K562 (cell line): ENCODE results near the gene GCH1. TPM values are rescaled to one million over a fixed set of nuclear protein-coding genes. Genes with fewer than 3 reads are reported as not detected.

ENCODE experiments used
- ATAC-seq: fragments of 200-7000 bp; cut with Tn5 transposase; 3 replicates; pipeline ENCODE4 v1.9.1; 2020; ENCODE audit warnings: moderate library complexity
- BruUV-seq: library from RNA; stranded (reverse); fragments of 400-500 nt; replicated peaks from 2 replicates; lab custom pipeline; 2021; lab: Mats Ljungman, UMichigan
- CTCF ChIA-PET: fragments of 300-600 bp; formaldehyde crosslinking; extraction: SDS; loops from one replicate; lab custom pipeline; 2021; ENCODE audit warnings: low intra/inter-chr PET ratio; lab: Yijun Ruan, JAX
- POLR2A ChIA-PET: fragments of 300-600, 350-650 bp; sonication (Branson Sonifier 250); formaldehyde crosslinking; extraction: SDS; loops from one replicate; lab custom pipeline; 2021; ENCODE audit warnings: antibody characterized with exemption, inconsistent platforms; lab: Yijun Ruan, JAX
- DNase-seq, 4 experiments: peaks; one replicate each; pipeline versions ENCODE4 v3.0.0 to v3.0.0-alpha.2; 2011 to 2018; ENCODE audit warnings: low spot score in 3 of 4, mixed read lengths in 3 of 4; ENCODE audit errors: extremely low read depth in 1 of 4
- FAIRE-seq: peaks from 2 replicates; lab custom pipeline; 2011; peaks lifted over from hg19 to GRCh38; lab: Jason Lieb, UNC
- H2AFZ ChIP-seq: 2 replicates; pipeline ENCODE4 v1.6.0; 2011; ENCODE audit warnings: low read depth, low read length, control low read depth, inconsistent platforms
- H3K27ac ChIP-seq: fragments of 200-600 bp; 3 replicates; pipeline ENCODE4 v1.8.0; 2011; ENCODE audit warnings: low read depth, mild to moderate bottlenecking, control low read depth, inconsistent platforms, low read length, moderate library complexity, mixed read lengths; ENCODE audit errors: extremely low read depth
- H3K27me3 ChIP-seq, 2 experiments: fragments of 300-600 bp in 1 of 2; 2 replicates in 1 of 2; 3 replicates in 1 of 2; pipeline versions ENCODE4 v1.6.0 to v1.8.0; 2011; ENCODE audit warnings: inconsistent platforms in 2 of 2, low read length in 2 of 2, mild to moderate bottlenecking in 1 of 2, mixed read lengths in 1 of 2, moderate library complexity in 1 of 2; ENCODE audit not compliant: control insufficient read depth in 2 of 2, insufficient read depth in 2 of 2
- H3K36me3 ChIP-seq: fragments of 300-600 bp; 3 replicates; pipeline ENCODE4 v1.8.0; 2011; ENCODE audit warnings: mild to moderate bottlenecking, low read length, inconsistent platforms; ENCODE audit not compliant: control insufficient read depth, insufficient read depth
- H3K4me1 ChIP-seq, 2 experiments: fragments of 200-600 bp in 1 of 2; replicated peaks in 1 of 2; 2 replicates in 1 of 2; 3 replicates in 1 of 2; pipeline versions ENCODE4 v1.5.1 to v1.8.0; 2011; ENCODE audit warnings: inconsistent platforms in 2 of 2, low read length in 2 of 2, mild to moderate bottlenecking in 1 of 2, mixed read lengths in 1 of 2, moderate library complexity in 1 of 2; ENCODE audit not compliant: control insufficient read depth in 2 of 2, insufficient read depth in 2 of 2
- H3K4me2 ChIP-seq: 2 replicates; pipeline ENCODE4 v1.6.1; 2011; ENCODE audit warnings: low read length, control low read depth, inconsistent platforms, mixed read lengths; ENCODE audit not compliant: insufficient read depth
- H3K4me3 ChIP-seq: fragments of 200-600 bp; sonication (generic), shearing (Covaris generic); 2 replicates; pipeline ENCODE4 v1.5.1; 2016; ENCODE audit warnings: control low read depth, inconsistent platforms
- H3K79me2 ChIP-seq: fragments of 200-600 bp; 3 replicates; pipeline ENCODE4 v1.8.0; 2011; ENCODE audit warnings: low read length, inconsistent platforms; ENCODE audit not compliant: control insufficient read depth, insufficient read depth
- H3K9ac ChIP-seq, 2 experiments: 2 replicates each; pipeline versions ENCODE4 v1.6.0 to v1.6.1; 2011; ENCODE audit warnings: low read depth in 2 of 2, low read length in 2 of 2, control low read depth in 1 of 2, inconsistent platforms in 1 of 2, mild to moderate bottlenecking in 1 of 2, mixed read lengths in 1 of 2; ENCODE audit not compliant: insufficient read depth in 1 of 2
- H3K9me1 ChIP-seq: one replicate; pipeline ENCODE4 v1.6.0; 2011; ENCODE audit warnings: inconsistent platforms, mild to moderate bottlenecking, low read length, moderate library complexity; ENCODE audit not compliant: control insufficient read depth, insufficient read depth
- H3K9me3 ChIP-seq: replicated peaks from 2 replicates; pipeline ENCODE4 v1.5.1; 2011; ENCODE audit warnings: low read depth, low read length, inconsistent platforms; ENCODE audit not compliant: control insufficient read depth, insufficient read depth
- H4K20me1 ChIP-seq: replicated peaks from 2 replicates; pipeline ENCODE4 v1.6.1; 2011; ENCODE audit warnings: low read length, inconsistent platforms, mixed read lengths; ENCODE audit not compliant: control insufficient read depth, insufficient read depth
- HDAC6 ChIP-seq: IDR thresholded peaks from 2 replicates; pipeline ENCODE4 v1.6.1; 2012; ENCODE audit warnings: low read depth, mild to moderate bottlenecking, control low read depth, inconsistent platforms, low read length, moderate library complexity
- KAT7 ChIP-seq: sonication (generic); formaldehyde crosslinking; IDR thresholded peaks from 2 replicates; pipeline ENCODE4 v1.8.0; 2022; ENCODE audit warnings: missing genetic modification reagents, mild to moderate bottlenecking, borderline replicate concordance
- KLF1 ChIP-seq: fragments of 450-650 bp; IDR thresholded peaks from 2 replicates; pipeline ENCODE4 v1.6.1; 2016; ENCODE audit warnings: missing genetic modification characterization, missing compliant biosample characterization
- NBN ChIP-seq: fragments of 450-650 bp; IDR thresholded peaks from 2 replicates; pipeline ENCODE4 v1.6.1; 2016; ENCODE audit warnings: low read depth, mild to moderate bottlenecking
- PHB ChIP-seq: fragments of 250-450 bp; sonication (Bioruptor Pico); IDR thresholded peaks from 2 replicates; pipeline ENCODE4 v1.5.0; 2021
- PURB ChIP-seq: sonication (generic); formaldehyde crosslinking; IDR thresholded peaks from 2 replicates; pipeline ENCODE4 v1.9.0; 2021; ENCODE audit warnings: low read depth, mild to moderate bottlenecking, missing genetic modification reagents
- ZNF445 ChIP-seq: fragments of 250-450 bp; sonication (Bioruptor Pico); IDR thresholded peaks from 2 replicates; pipeline ENCODE4 v1.4.0; 2020; ENCODE audit warnings: low read depth, mild to moderate bottlenecking, moderate library complexity
- ZNF668 ChIP-seq: fragments of 250-450 bp; sonication (Bioruptor Pico); IDR thresholded peaks from 2 replicates; pipeline ENCODE4 v1.8.0; 2022; ENCODE audit warnings: mild to moderate bottlenecking, inconsistent platforms
- ZNF76 ChIP-seq: fragments of 250-450 bp; sonication (Bioruptor Pico); IDR thresholded peaks from 2 replicates; pipeline ENCODE4 v1.4.0; 2020; ENCODE audit warnings: mild to moderate bottlenecking, moderate library complexity, borderline replicate concordance
- WGBS: fragments of 100-300 bp; shearing (Covaris generic); methylation state at CpG from one replicate; pipeline ENCODE4 v1.1.6; 2016; ENCODE audit warnings: low coverage, mixed read lengths; ENCODE audit not compliant: insufficient coverage; ENCODE audit errors: missing lambda C conversion rate; 5-methylcytosine and 5-hydroxymethylcytosine counted together
- in situ Hi-C: fragments of 300-500 bp; cut with MboI; formaldehyde crosslinking; loops from 4 replicates; pipeline ENCODE4 v1.15.0; 2018; ENCODE audit warnings: inconsistent platforms, mixed read lengths
- intact Hi-C: fragments of 100-400 bp; cut with micrococcal nuclease; formaldehyde crosslinking; loops from 2 replicates; pipeline ENCODE4 v1.14.2; 2022
- polyA plus RNA-seq, 8 experiments: library from polyadenylated mRNA; depleted of rRNA in 4 of 8; stranded (reverse) in 5 of 8; unstranded in 3 of 8; fragments of >200 nt; fragmentation: Nextera tagmentation in 2 of 8; fragmentation: Illumina TruSeq in 1 of 8; extraction: Ambion mirVana in 2 of 8; extraction: Trizol in 1 of 8; gene quantifications; 2 replicates each; pipeline versions ENCODE4 v1.2.1 to v1.2.3, GENCODE V29; 2011 to 2014; ENCODE audit warnings: inconsistent platforms in 1 of 8, missing spikeins in 1 of 8
- total RNA-seq, 7 experiments: library from RNA; depleted of rRNA in 6 of 7; stranded (reverse); fragments of >200 nt in 6 of 7; fragmentation: Illumina TruSeq in 2 of 7; extraction: Trizol in 2 of 7; gene quantifications; 2 replicates each; pipeline versions ENCODE4 v1.2.1 to v1.2.3, GENCODE V29; 2011 to 2021; ENCODE audit warnings: low replicate concordance in 1 of 7
- TF ChIP-seq, protein P1 (sequence below): fragments of 450-650 bp; IDR thresholded peaks from 2 replicates; pipeline ENCODE4 v1.6.1; 2014; ENCODE audit warnings: low read depth, mild to moderate bottlenecking, moderate library complexity, borderline replicate concordance

The GCH1 gene
- total and polyA plus RNA-seq, 9 of the 15 experiments (the other 6 are each of a cell fraction or from before 2014, with no cell fraction given) = 3.9 to 13.1 (median 6.5) TPM

DNA sequence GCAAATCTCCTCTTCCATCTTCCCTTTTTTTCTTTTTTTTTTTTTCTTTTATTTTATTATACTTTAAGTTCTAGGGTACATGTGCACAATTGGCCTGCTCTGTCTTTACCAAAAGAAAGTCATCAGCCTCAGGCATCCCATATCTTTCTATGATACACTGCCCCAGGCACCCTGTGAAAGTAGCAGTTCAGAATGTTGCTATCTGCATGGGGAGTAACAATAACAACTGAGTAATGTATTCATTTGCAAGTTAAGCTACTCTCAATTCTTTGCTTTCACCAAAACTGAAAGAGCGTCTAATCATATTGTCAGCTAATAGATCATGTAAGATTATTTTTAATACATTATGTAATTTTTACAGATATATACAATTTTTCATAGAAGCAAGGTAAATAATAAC, 13.5 kb upstream of the GCH1 start:
- ChIA-PET CTCF (no interaction called here), POLR2A (no interaction called here)
- Histone ChIP-seq H2AFZ (no peak overlapping the region), H4K20me1 (no peaks in the 10 kb centered on the region), H3K9me3 (no peaks in the 10 kb centered on the region), H3K27ac (no peak overlapping the region), H3K36me3 (no peaks in the 10 kb centered on the region), H3K27me3 (no peaks in the 10 kb centered on the region), H3K4me1 (no peaks in the 10 kb centered on the region; a peak in 1 of 5 replicates), H3K79me2 (no peaks in the 10 kb centered on the region), H3K4me3 (no peak overlapping the region), H3K9ac (no peak overlapping the region), H3K4me2 (no peak overlapping the region), H3K9me1 (no peaks in the 10 kb centered on the region)
- 82% methylated on average over 1 of the region's 1 CpG for WGBS
- intact Hi-C loops (no loop called here), in situ Hi-C loops (no loop called here)
- BruUV-seq = no TSS peak
- FAIRE-seq = no peak
- TF ChIP-seq HDAC6 (no peak), ZNF76 (CRISPR knock-in tag) (no peak), KLF1 (no peak), PURB (CRISPR knock-in tag) (no peak), PHB (CRISPR knock-in tag) (no peak), NBN (no peak), KAT7 (CRISPR knock-in tag) (no peak), ZNF668 (CRISPR knock-in tag) (no peak), ZNF445 (CRISPR knock-in tag) (no peak)
- TF ChIP-seq, protein P1, sequence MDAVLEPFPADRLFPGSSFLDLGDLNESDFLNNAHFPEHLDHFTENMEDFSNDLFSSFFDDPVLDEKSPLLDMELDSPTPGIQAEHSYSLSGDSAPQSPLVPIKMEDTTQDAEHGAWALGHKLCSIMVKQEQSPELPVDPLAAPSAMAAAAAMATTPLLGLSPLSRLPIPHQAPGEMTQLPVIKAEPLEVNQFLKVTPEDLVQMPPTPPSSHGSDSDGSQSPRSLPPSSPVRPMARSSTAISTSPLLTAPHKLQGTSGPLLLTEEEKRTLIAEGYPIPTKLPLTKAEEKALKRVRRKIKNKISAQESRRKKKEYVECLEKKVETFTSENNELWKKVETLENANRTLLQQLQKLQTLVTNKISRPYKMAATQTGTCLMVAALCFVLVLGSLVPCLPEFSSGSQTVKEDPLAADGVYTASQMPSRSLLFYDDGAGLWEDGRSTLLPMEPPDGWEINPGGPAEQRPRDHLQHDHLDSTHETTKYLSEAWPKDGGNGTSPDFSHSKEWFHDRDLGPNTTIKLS = no peak
- no peak; the same call in 2 of the 3 replicates for ATAC-seq
- no peak for DNase-seq
